ENCODE data around the gene NDUFA11.

GRCh38 chr19:5857203-5858081 is 46.1 kb downstream of the NDUFA11 start:
- no peak for TF ChIP-seq POLR2AphosphoS5 (IDR thresholded peaks at IDR 0.05; ENCODE audit: low read depth, low read length)
- no peak for TF ChIP-seq TAF1 (IDR thresholded peaks at IDR 0.05; ENCODE audit: borderline replicate concordance, low read depth, low read length)
- no peak for TF ChIP-seq POLR2A (IDR thresholded peaks at IDR 0.05; ENCODE audit: low read depth, low read length)

Data from GM12892 (cell line).